ENCODE measurements around the gene TMEM132E. TPM values are rescaled to one million over a fixed set of nuclear protein-coding genes. Genes with fewer than 3 reads are reported as not detected.

Gene TMEM132E
- total RNA-seq, 1 experiment from 2014 or later, result 0.42 TPM

DNA sequence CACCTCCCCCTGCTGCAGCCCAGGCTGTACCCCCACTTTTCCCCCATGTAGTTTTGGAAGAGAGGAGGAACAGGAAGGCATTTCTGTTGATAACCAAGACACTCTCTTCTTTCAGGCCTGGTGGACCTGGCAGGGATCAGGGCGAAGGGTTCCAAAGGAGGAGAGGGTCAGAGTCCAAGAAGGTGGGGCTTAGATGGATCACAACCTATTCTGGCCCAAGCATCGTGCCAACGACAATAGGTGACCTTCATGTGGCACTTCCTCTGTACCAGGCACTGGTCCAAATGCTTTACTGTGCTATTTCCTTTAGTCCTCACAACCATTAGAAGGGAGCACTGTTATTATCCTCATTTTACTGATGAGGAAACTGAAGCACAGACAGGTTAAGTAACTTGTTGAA is 84.3 kb downstream of the TMEM132E start:
- no peak overlapping the region for H3K23ac ChIP-seq (ENCODE audit: insufficient read length, low read depth, low read length)
- peaks cover 9% of the 10 kb centered on the region; the same call in 1 of the 2 replicates for H3K4me1 ChIP-seq (ENCODE audit: insufficient read depth, low read length)
- no peak overlapping the region for H2BK15ac ChIP-seq (ENCODE audit: low read depth, low read length)
- no peak overlapping the region for H3K56ac ChIP-seq (ENCODE audit: insufficient read length, low read depth, low read length)
- no peaks in the 10 kb centered on the region for H3K79me2 ChIP-seq (ENCODE audit: insufficient read depth, low read length)
- H3K9ac ChIP-seq (ENCODE audit: extremely low read depth, insufficient read length, low read length), result no peak overlapping the region
- H3K4ac ChIP-seq (ENCODE audit: low read depth, low read length), result no peak overlapping the region
- no peaks in the 10 kb centered on the region for H3K79me1 ChIP-seq (ENCODE audit: insufficient read depth, low read depth, low read length, poor library complexity, severe bottlenecking)
- no peaks in the 10 kb centered on the region for H3K9me3 ChIP-seq (ENCODE audit: control insufficient read depth, low read depth, low read length)
- H3T11ph ChIP-seq (ENCODE audit: low read length), result no peak overlapping the region
- H2BK12ac ChIP-seq (ENCODE audit: insufficient read length, low read depth, low read length), result no peak overlapping the region
- Mint-ChIP-seq H3K36me3 (ENCODE audit: insufficient read depth in 1 of 3, low read depth in 3 of 3) (no peaks in the 10 kb centered on the region; a peak in 1 of 7 replicates), H3K27me3 (ENCODE audit: low read depth) (peaks cover 15% of the 10 kb centered on the region), H3K4me3 (no peak overlapping the region), H3K9me3 (no peaks in the 10 kb centered on the region), H3K27ac (no peak overlapping the region), H3K4me1 (peaks cover 18% of the 10 kb centered on the region in 2 experiments)
- H2BK20ac ChIP-seq (ENCODE audit: low read depth, low read length, poor library complexity, severe bottlenecking), result no peak overlapping the region
- H2AK5ac ChIP-seq (ENCODE audit: insufficient read length, low read length), result no peak overlapping the region
- no peak overlapping the region for H4K5ac ChIP-seq (ENCODE audit: insufficient read length, low read depth, low read length)
- H4K8ac ChIP-seq (replicated peaks; ENCODE audit: insufficient read length, low read depth, low read length), result no peak overlapping the region
- DNase-seq, result no peak
- H3K14ac ChIP-seq (ENCODE audit: insufficient read depth, low read length), result no peak overlapping the region
- no peaks in the 10 kb centered on the region for H3K27me3 ChIP-seq (ENCODE audit: insufficient read depth, low read length)
- H3K23me2 ChIP-seq (ENCODE audit: insufficient read length, low read depth, low read length, poor library complexity, severe bottlenecking), result no peaks in the 10 kb centered on the region
- no peaks in the 10 kb centered on the region for H4K20me1 ChIP-seq (ENCODE audit: control insufficient read depth, insufficient read depth, insufficient read length)
- H2BK120ac ChIP-seq (ENCODE audit: low read depth, low read length, poor library complexity, severe bottlenecking), result no peak overlapping the region
- H3K18ac ChIP-seq (ENCODE audit: insufficient read length, low read depth, low read length), result no peak overlapping the region
- H3K4me2 ChIP-seq (ENCODE audit: insufficient read depth, insufficient read length, low read length), result no peak overlapping the region
- no peak overlapping the region for H2BK5ac ChIP-seq (ENCODE audit: insufficient read length, low read length)
- no CpG with 5 or more reads among the region's 3 CpGs for WGBS (ENCODE audit: extremely low coverage, insufficient read length, low lambda C conversion rate)
- no peak overlapping the region for H2AFZ ChIP-seq (ENCODE audit: low read length)
- TF ChIP-seq, protein P1, sequence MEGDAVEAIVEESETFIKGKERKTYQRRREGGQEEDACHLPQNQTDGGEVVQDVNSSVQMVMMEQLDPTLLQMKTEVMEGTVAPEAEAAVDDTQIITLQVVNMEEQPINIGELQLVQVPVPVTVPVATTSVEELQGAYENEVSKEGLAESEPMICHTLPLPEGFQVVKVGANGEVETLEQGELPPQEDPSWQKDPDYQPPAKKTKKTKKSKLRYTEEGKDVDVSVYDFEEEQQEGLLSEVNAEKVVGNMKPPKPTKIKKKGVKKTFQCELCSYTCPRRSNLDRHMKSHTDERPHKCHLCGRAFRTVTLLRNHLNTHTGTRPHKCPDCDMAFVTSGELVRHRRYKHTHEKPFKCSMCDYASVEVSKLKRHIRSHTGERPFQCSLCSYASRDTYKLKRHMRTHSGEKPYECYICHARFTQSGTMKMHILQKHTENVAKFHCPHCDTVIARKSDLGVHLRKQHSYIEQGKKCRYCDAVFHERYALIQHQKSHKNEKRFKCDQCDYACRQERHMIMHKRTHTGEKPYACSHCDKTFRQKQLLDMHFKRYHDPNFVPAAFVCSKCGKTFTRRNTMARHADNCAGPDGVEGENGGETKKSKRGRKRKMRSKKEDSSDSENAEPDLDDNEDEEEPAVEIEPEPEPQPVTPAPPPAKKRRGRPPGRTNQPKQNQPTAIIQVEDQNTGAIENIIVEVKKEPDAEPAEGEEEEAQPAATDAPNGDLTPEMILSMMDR (conservative IDR thresholded peaks at IDR 0.05), result no peak
- H3K27ac ChIP-seq (ENCODE audit: insufficient read length, low read depth, low read length), result no peak overlapping the region
- H4K91ac ChIP-seq (ENCODE audit: insufficient read length, low read depth, low read length), result no peak overlapping the region
